ENCODE data around the gene SNAPC2.
A peak's percentile ranks its signal among the peaks of the same experiment; 100 is the strongest.
"Not testable (repeated sequence)": the region's sequence is repeated elsewhere in the genome, so short reads cannot be mapped to it uniquely, and the experiment has no call there.

Gene SNAPC2

DNA sequence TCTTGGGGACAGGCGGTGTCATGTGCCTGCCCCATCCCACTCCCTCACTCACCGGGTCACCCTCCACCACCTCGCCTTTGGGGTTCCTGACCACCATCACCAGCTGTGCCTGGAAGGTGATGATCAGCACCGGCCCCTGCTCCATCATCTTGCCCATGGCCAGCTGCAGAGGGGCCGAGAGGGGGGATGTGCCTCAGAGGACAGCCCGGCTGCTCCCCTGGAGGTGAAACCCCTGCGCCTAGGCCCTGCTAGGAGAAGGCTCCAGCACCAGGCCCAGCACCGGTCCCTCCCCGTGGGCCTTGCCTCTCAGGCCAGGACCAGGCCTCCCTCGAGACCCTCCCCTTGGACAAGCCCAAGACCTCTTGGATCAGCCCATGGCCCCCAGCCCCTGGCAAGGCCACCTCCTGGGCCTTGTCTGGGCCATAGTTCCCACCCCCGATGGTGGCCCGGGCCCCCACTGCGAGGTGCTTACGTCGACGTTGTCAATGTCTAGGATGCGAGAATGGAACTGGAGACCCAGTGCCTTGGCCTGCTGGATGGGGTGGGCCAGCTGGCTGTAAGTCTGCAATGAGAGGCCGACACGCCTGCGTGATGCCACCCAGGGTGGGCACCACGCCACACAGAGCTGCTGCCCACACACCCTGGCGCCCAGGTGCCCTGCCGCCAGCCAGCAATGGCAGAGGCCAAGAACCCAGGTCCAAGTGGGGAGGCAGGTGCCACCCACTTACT is 7.6 kb downstream of the SNAPC2 start:
- DNase-seq (ENCODE audit: low spot score): no peak
- peak overlapping the region; percentile 95 for H3K27ac ChIP-seq
- POLR2A ChIA-PET (ENCODE audit: low non-redundant PET): no interaction called here
- CTCF ChIA-PET: no interaction called here
- TF ChIP-seq, protein P1, sequence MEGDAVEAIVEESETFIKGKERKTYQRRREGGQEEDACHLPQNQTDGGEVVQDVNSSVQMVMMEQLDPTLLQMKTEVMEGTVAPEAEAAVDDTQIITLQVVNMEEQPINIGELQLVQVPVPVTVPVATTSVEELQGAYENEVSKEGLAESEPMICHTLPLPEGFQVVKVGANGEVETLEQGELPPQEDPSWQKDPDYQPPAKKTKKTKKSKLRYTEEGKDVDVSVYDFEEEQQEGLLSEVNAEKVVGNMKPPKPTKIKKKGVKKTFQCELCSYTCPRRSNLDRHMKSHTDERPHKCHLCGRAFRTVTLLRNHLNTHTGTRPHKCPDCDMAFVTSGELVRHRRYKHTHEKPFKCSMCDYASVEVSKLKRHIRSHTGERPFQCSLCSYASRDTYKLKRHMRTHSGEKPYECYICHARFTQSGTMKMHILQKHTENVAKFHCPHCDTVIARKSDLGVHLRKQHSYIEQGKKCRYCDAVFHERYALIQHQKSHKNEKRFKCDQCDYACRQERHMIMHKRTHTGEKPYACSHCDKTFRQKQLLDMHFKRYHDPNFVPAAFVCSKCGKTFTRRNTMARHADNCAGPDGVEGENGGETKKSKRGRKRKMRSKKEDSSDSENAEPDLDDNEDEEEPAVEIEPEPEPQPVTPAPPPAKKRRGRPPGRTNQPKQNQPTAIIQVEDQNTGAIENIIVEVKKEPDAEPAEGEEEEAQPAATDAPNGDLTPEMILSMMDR (conservative IDR thresholded peaks at IDR 0.05; ENCODE audit: low read depth): no peak

DNA sequence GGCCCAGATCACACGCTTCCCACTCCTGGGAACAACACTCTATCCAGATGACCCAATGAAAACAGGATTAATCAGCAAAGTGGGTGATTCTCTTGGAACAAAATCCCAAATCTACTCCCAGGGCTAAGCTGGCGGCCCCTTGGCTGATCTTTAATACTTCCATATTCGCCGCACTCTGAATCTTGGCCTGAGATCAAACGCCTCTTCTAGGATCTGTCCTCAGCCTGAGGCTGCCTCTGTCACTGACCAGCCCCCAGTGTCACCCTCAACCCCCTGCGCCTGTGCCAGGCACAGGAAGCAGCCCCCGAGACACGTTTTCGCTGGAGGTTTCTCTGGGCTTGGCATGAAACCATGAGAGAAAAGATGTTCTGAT is 8.2 kb downstream of the SNAPC2 start:
- peak overlapping the region; percentile 95 for H3K27ac ChIP-seq
- ChIA-PET POLR2A (ENCODE audit: low non-redundant PET) (interaction anchor here (0.6 kb wide), 1 partner anchor 12 kb away, joined by 3 read pairs; no protein-coding TSS in a partner anchor), CTCF (interaction anchor here (0.6 to 1.0 kb wide), 3 partner anchors 10 to 77 kb away, joined by 3 to 4 read pairs (median 3); no protein-coding TSS in a partner anchor)
- no peak for DNase-seq (ENCODE audit: low spot score)
- TF ChIP-seq, protein P1 (conservative IDR thresholded peaks at IDR 0.05; ENCODE audit: low read depth): no peak

DNA sequence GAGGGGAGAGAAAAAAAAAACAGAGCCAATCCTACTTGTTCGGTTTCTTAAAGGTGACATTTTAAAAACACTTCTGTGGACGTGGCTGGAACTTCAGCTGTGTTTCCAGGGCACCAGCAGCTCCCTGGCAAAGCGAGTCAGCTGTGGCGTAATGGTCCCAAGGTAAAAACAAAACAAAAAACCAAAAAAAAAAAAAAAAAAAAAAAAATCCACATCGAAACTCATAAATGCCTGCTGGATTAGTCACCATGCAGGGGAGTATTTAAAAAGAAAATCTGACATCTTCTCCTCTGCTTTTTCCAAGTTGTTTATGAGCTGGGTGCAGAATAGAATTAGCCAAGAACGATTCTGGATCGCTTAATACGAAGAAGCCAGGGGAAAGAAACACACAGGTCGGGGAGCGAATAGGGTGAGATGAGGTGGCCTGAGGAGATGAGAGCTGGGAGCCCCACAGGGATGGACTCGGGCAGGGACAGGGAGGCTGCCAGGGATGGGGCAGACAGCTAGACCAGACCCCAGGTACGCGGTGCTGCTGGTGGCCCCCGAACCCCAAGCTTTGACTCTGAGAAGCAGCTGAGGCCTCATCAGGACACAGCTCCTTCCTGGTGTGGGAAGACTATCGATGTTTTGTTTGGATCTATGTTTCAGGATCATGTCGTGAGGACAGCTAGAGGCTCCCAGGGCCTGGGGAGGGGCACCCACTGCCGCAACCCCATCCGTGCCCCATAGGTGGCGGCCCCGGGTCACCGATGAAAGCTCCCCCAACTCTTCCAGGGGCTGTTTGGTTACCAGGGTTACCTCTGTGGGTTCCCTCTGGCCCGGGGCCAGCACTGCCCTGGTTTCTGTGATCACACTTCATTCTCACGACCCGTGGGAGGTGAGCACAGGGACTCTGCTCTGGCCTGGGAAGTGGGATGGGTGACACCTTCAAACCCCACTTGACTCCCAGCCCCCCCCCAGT is 8.9 kb downstream of the SNAPC2 start:
- peak overlapping the region; percentile 95 for H3K27ac ChIP-seq
- DNase-seq (ENCODE audit: low spot score): peak; percentile 58
- ChIA-PET CTCF (interaction anchor here (0.5 to 1.5 kb wide), 5 partner anchors 9 to 78 kb away, joined by 3 to 11 read pairs (median 4); partner anchors contain the start of gene TIMM44), POLR2A (ENCODE audit: low non-redundant PET) (interaction anchor here (0.6 to 1.1 kb wide), 2 partner anchors 8 to 13 kb away, joined by 3 to 5 read pairs; no protein-coding TSS in a partner anchor)
- TF ChIP-seq, protein P1 (conservative IDR thresholded peaks at IDR 0.05; ENCODE audit: low read depth): peak; percentile 48

DNA sequence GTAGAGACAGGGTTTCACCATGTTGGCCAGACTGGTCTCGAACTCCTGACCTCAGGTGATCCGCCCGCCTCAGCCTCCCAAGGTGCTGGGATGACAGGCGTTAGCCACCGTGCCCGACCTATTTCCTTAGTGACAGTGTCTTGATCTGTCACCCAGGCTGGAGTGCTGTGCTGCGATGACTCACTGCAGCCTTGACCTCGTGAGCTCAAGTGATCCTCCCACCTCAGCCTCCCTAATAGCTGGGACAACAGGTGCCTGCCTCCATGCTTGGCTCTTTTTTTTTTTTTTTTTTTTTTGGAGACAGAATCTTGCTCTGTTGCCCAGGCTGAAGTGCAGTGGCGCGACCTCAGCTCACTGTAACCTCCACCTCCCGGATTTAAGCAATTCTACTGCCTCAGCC is 9.9 kb downstream of the SNAPC2 start:
- H3K27ac ChIP-seq: peak overlapping the region; percentile 95
- DNase-seq (ENCODE audit: low spot score); POLR2A ChIA-PET (ENCODE audit: low non-redundant PET): not testable (repeated sequence)
- CTCF ChIA-PET: interaction anchor here (0.7 to 1.5 kb wide), 2 partner anchors 9 to 14 kb away, joined by 3 to 11 read pairs; partner anchors contain the start of gene TIMM44

DNA sequence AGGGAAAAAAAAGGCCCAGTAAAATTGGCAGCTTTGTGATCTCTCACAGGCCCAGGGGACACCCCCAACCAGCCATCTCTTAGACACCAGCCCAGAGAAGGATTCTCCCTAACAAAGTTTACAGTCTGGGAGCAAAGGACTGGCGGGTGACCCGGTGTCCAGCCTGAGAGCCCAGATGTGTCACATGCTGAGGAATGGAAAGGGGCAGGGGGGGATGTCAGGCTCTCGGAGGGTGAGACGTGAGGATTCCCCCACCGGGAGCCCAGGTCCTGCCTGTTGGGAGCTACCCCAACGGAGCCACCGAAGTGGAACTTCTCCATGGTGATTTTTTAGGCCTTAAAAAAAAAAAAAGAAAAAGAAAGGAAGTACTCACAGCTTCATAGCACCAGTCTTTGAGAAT is 10.6 kb downstream of the SNAPC2 start:
- TF ChIP-seq, protein P1 (conservative IDR thresholded peaks at IDR 0.05; ENCODE audit: low read depth): no peak
- POLR2A ChIA-PET (ENCODE audit: low non-redundant PET): no interaction called here

DNA sequence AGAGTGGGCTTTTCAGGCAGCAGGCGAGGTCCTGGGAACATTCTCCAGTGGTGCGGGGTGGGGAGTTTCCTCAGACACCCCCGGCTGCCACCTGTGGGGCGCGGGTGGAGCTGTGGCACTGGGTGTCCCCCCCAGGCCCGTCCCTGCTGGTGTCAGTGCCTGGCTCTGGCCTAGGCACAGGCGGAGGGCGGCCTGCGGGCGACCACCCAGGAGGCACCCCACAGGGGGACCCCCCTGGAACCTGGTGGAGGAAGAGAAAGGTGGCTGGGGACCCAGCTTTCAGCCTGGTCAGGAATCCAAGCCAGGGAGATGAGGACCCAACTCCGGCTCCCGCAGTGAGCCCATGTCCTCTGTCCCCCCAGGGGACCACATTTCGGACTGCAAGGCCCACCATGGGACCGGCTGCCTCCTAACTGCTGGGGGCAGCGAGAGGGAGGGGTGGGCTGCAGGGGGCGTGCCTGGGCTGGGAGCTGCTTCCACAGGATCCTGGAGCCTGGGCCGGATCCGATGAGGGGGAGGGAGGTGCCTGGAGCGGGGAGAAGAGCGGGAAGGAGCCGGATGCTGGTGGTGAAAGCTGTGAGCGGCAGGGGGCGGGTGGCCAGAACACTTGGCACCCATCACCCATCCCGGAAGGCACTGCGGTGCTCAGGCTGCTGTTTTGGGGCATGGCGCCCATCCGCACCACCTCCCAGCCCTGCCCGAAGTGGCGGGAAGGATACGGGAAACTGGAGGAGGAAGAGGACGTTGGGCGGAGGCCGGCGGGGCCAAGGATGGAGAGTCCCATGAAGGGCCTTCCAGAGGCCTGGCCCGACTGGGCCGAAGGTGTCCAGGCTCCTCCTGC is 11.3 kb downstream of the SNAPC2 start:
- ChIA-PET POLR2A (ENCODE audit: low non-redundant PET) (no interaction called here), CTCF (no interaction called here)
- peak overlapping the region; percentile 95 for H3K27ac ChIP-seq
- TF ChIP-seq, protein P1 (conservative IDR thresholded peaks at IDR 0.05; ENCODE audit: low read depth): no peak
- DNase-seq (ENCODE audit: low spot score): no peak

More for the DNA sequence above, 10.6 kb downstream of the SNAPC2 start:
- H3K27ac ChIP-seq: peak overlapping the region; percentile 95
- CTCF ChIA-PET: no interaction called here
- DNase-seq (ENCODE audit: low spot score): no peak

All from RWPE1 (cell line).